ENCODE measurements around the gene ZNF200. TPM values are rescaled to one million over a fixed set of nuclear protein-coding genes. Genes with fewer than 3 reads are reported as not detected.

Gene ZNF200
- total and polyA plus RNA-seq, 8 donors: 6.7 to 15.0 (median 12.7) TPM

DNA sequence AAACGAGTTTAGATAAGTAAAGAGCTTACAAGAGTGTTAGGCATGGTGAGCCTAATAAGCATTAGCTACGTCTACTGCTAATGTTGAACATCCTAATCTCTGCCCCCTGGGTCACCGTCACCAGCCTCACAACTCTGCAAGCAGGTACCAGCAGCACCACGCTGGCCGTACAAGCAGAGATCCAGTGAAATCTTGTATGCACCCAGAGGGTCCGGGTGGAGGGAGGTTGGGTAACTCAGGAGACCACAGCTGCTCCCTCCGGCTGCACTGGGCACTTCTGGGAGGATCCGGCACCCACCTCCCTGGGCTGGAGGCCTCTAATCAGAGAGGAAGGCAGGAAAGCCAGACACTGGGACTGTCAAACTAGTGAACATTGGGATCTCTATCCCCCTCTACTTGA is 55.3 kb downstream of the ZNF200 start:
- Histone ChIP-seq H3K27me3 (peaks cover 88 to 100% of the 10 kb centered on the region in 2 donors), H3K4me1 (peaks cover 12 to 17% of the 10 kb centered on the region in 2 donors)
- TF ChIP-seq, protein P1, sequence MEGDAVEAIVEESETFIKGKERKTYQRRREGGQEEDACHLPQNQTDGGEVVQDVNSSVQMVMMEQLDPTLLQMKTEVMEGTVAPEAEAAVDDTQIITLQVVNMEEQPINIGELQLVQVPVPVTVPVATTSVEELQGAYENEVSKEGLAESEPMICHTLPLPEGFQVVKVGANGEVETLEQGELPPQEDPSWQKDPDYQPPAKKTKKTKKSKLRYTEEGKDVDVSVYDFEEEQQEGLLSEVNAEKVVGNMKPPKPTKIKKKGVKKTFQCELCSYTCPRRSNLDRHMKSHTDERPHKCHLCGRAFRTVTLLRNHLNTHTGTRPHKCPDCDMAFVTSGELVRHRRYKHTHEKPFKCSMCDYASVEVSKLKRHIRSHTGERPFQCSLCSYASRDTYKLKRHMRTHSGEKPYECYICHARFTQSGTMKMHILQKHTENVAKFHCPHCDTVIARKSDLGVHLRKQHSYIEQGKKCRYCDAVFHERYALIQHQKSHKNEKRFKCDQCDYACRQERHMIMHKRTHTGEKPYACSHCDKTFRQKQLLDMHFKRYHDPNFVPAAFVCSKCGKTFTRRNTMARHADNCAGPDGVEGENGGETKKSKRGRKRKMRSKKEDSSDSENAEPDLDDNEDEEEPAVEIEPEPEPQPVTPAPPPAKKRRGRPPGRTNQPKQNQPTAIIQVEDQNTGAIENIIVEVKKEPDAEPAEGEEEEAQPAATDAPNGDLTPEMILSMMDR (IDR thresholded peaks at IDR 0.05): no peak

DNA sequence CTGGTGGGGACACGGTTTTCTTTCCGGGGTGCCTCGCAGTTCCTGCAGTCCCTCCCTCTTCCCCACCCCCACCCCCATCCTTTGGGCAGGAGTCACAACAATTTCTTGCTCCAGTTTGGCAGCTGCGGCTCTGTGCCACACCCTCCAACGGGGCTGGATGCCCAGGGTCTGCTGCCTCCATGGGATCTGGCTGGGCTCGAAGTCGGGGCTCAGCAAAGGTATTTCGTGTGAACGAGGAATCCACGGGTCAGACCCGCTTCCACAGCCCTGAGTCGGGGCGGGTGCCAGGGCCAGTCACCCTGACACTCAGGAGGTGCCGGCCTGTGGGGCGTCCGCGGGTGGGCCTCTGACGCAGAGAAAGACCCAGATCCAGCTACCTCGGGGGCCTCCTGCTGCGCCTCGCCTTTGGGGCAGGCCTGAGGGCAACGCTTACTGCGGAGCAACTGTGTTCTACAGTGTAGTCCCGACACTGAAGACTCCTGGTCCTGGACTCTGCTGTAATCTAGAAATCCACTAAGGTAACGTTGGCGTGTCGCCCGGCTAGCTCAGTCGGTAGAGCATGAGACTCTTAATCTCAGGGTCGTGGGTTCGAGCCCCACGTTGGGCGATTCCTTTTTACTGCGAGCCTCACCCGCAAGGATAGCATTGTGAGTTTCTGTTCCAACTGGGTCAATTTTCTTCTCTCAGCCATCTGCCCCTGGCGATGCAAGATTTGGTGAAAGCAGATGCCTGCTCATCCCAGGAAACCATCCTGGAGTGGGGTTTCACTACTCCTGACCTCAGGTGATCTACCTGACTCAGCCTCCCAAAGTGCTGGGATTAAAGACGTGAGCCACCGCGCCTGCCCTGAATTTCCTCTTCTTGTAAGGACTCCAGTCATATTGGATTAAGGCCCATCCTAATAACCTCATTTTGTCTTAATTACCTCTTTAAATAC is 59.5 kb downstream of the ZNF200 start:
- Histone ChIP-seq H3K4me1 (peaks cover 6 to 24% of the 10 kb centered on the region in 2 donors), H3K9me3 (no peaks in the 10 kb centered on the region), H3K4me3 (no peak overlapping the region), H3K36me3 (no peaks in the 10 kb centered on the region), H3K27ac (no peak overlapping the region), H3K27me3 (peaks cover 89 to 100% of the 10 kb centered on the region in 2 donors)
- intact Hi-C loops (cut with DNase I): no loop called here
- ATAC-seq: no peak
- DNase-seq: no peak
- TF ChIP-seq, protein P1 (IDR thresholded peaks at IDR 0.05): no peak

More for the DNA sequence above, 55.3 kb downstream of the ZNF200 start:
- intact Hi-C loops (cut with DNase I): no loop called here
- Histone ChIP-seq H3K36me3 (no peaks in the 10 kb centered on the region), H3K4me3 (no peak overlapping the region), H3K9me3 (no peaks in the 10 kb centered on the region), H3K27ac (no peak overlapping the region)
- DNase-seq (no peak), ATAC-seq (no peak)

DNA sequence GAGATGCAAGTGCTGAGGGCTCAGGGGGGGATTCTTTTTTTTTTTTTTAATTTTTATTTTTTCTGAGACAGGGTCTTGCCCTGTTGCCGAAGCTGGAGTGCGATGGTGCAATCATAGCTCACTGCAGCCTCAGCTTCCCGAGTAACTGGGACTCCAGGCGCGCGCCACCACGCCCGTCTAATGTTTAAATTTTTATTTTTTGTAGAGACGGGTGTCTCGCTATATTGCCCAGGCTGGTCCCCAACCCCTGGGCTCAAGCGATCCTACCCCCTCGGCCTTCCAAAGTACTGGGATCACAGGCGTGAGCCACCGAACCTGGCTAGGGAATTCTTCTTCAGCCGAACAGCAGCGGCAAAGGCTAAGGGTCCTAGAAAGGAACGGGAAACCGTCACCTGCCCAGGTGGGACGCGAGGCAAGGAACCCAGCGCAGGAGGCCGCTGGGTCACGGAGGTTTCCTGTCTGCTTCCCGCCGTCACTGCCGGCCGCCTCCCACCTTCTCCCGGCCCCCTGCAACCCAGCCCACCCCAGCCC is 60.3 kb downstream of the ZNF200 start:
- ATAC-seq (no peak), DNase-seq (no peak)
- no peaks in the 10 kb centered on the region for H3K9me3 ChIP-seq
- no peak overlapping the region for H3K4me3 ChIP-seq
- H3K4me1 ChIP-seq: peaks cover 6 to 25% of the 10 kb centered on the region in 2 donors
- TF ChIP-seq, protein P1 (IDR thresholded peaks at IDR 0.05): no peak
- peaks cover 89 to 100% of the 10 kb centered on the region in 2 donors for H3K27me3 ChIP-seq
- H3K36me3 ChIP-seq: no peaks in the 10 kb centered on the region
- intact Hi-C loops (cut with DNase I): no loop called here
- H3K27ac ChIP-seq: no peak overlapping the region

DNA sequence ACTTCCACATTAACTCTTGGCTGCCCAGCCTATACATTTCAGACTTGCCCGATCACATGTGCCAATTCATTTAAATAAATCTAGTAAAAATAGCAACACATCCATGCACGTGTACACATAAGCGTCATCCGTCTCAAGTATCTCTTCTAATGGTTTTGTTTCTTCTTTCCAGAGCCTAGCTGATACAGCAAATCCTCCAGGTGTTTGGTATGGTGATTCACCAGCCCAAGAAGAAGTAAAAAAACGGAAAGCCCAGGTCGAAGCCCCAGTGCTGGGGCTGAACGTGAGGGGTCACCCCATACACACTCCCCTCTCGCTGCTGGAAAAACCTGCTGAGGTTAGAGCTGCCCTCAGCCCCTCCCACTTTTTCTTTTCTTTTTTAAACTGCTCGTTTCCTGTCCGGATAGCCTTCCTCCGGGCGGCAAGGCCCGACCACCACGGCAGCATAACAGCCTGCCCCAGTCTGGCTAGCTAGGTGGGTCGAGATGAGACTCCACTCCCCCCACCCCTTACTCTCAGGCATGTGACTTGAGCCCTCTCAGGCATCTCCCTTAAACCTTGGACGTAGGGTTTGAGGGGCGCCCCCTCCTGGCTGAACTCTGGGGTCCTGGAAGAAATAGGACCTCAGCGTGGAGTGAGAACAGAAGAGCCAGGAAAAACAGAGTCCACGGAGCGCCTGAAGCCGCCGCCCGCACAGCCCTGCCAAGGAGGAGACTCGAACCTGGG is 60.9 kb downstream of the ZNF200 start:
- no peak overlapping the region for H3K27ac ChIP-seq
- peaks cover 89 to 100% of the 10 kb centered on the region in 2 donors for H3K27me3 ChIP-seq
- H3K36me3 ChIP-seq: no peaks in the 10 kb centered on the region
- ATAC-seq (no peak), DNase-seq (no peak)
- H3K4me3 ChIP-seq: no peak overlapping the region
- intact Hi-C loops (cut with DNase I): no loop called here
- peaks cover 6 to 25% of the 10 kb centered on the region in 2 donors for H3K4me1 ChIP-seq
- TF ChIP-seq, protein P1 (IDR thresholded peaks at IDR 0.05): no peak
- no peaks in the 10 kb centered on the region for H3K9me3 ChIP-seq

Other genes starting within 250 kb of the ZNF200 start
- gene CLDN9, start 222.2 kb downstream of the ZNF200 start, total RNA-seq: 1 to 10 TPM in 1 of 2 donors, under 1 TPM in 1; 0.85 to 2.2 TPM
- gene CLDN9, start 222.2 kb downstream of the ZNF200 start, polyA plus RNA-seq (ENCODE audit: insufficient read length in 6 of 6): 1 to 10 TPM; 5.0 to 6.5 (median 6.0) TPM
- 1 to 10 TPM in 1 of 2 donors, not detected in 1; 2.3 TPM for gene CLDN6, start 217.0 kb downstream of the ZNF200 start, total RNA-seq
- gene CLDN6, start 217.0 kb downstream of the ZNF200 start, polyA plus RNA-seq (ENCODE audit: insufficient read length in 6 of 6): 100 to 1,000 TPM in 5 of 6 donors, 10 to 100 TPM in 1; 95.0 to 140 (median 116) TPM
- gene TNFRSF12A, start 214.8 kb downstream of the ZNF200 start, total RNA-seq: 100 to 1,000 TPM; 118 to 126 TPM
- 1 to 10 TPM; 2.6 to 5.4 (median 4.2) TPM for gene TNFRSF12A, start 214.8 kb downstream of the ZNF200 start, polyA plus RNA-seq (ENCODE audit: insufficient read length in 6 of 6)
- 10 to 100 TPM; 45.4 to 66.6 TPM for gene HCFC1R1, start 211.2 kb downstream of the ZNF200 start, total RNA-seq
- gene HCFC1R1, start 211.2 kb downstream of the ZNF200 start, polyA plus RNA-seq (ENCODE audit: insufficient read length in 6 of 6): 10 to 100 TPM; 25.1 to 37.6 (median 31.9) TPM
- gene THOC6, start 211.1 kb downstream of the ZNF200 start, total RNA-seq: 10 to 100 TPM; 24.0 to 38.7 TPM
- 10 to 100 TPM; 23.9 to 34.8 (median 26.9) TPM for gene THOC6, start 211.1 kb downstream of the ZNF200 start, polyA plus RNA-seq (ENCODE audit: insufficient read length in 6 of 6)
- gene BICDL2, start 198.2 kb downstream of the ZNF200 start, total RNA-seq: 10 to 100 TPM; 10.8 to 18.1 TPM
- gene BICDL2, start 198.2 kb downstream of the ZNF200 start, polyA plus RNA-seq (ENCODE audit: insufficient read length in 6 of 6): 1 to 10 TPM; 2.5 to 5.5 (median 3.2) TPM
- gene MMP25, start 188.6 kb downstream of the ZNF200 start, total RNA-seq: 10 to 100 TPM in 1 of 2 donors, 1 to 10 TPM in 1; 2.4 to 91.9 TPM
- gene MMP25, start 188.6 kb downstream of the ZNF200 start, polyA plus RNA-seq (ENCODE audit: insufficient read length in 6 of 6): 1 to 10 TPM; 1.8 to 3.5 (median 2.2) TPM
- gene IL32, start 169.5 kb downstream of the ZNF200 start, total RNA-seq: 100 to 1,000 TPM; 132 to 310 TPM
- gene IL32, start 169.5 kb downstream of the ZNF200 start, polyA plus RNA-seq (ENCODE audit: insufficient read length in 6 of 6): 10 to 100 TPM; 59.4 to 86.9 (median 64.9) TPM
- not detected for gene ZSCAN10, start 135.9 kb downstream of the ZNF200 start, total RNA-seq
- gene ZSCAN10, start 135.9 kb downstream of the ZNF200 start, polyA plus RNA-seq (ENCODE audit: insufficient read length in 6 of 6): under 1 TPM in 1 of 6 donors, not detected in 5; 0.13 TPM
- gene ZNF205, start 122.6 kb downstream of the ZNF200 start, total RNA-seq: 10 to 100 TPM in 1 of 2 donors, 1 to 10 TPM in 1; 9.7 to 11.8 TPM
- 10 to 100 TPM; 13.3 to 17.6 (median 17.1) TPM for gene ZNF205, start 122.6 kb downstream of the ZNF200 start, polyA plus RNA-seq (ENCODE audit: insufficient read length in 6 of 6)
- gene ZNF213, start 100.1 kb downstream of the ZNF200 start, total RNA-seq: 10 to 100 TPM in 1 of 2 donors, 1 to 10 TPM in 1; 8.4 to 12.0 TPM
- gene ZNF213, start 100.1 kb downstream of the ZNF200 start, polyA plus RNA-seq (ENCODE audit: insufficient read length in 6 of 6): 10 to 100 TPM; 11.5 to 17.8 (median 14.0) TPM
- not detected for gene OR1F1, start 47.0 kb downstream of the ZNF200 start, total RNA-seq
- gene OR1F1, start 47.0 kb downstream of the ZNF200 start, polyA plus RNA-seq (ENCODE audit: insufficient read length in 6 of 6): not detected
- 10 to 100 TPM in 1 of 2 donors, 1 to 10 TPM in 1; 2.4 to 21.4 TPM for gene MEFV, start 21.5 kb upstream of the ZNF200 start, total RNA-seq
- gene MEFV, start 21.5 kb upstream of the ZNF200 start, polyA plus RNA-seq (ENCODE audit: insufficient read length in 6 of 6): under 1 TPM; 0.43 to 0.98 (median 0.58) TPM
- 10 to 100 TPM; 18.5 to 18.9 TPM for gene ZNF263, start 48.3 kb upstream of the ZNF200 start, total RNA-seq
- 10 to 100 TPM; 46.2 to 54.0 (median 51.2) TPM for gene ZNF263, start 48.3 kb upstream of the ZNF200 start, polyA plus RNA-seq (ENCODE audit: insufficient read length in 6 of 6)
- 1 to 10 TPM; 3.4 to 6.3 TPM for gene TIGD7, start 70.3 kb upstream of the ZNF200 start, total RNA-seq
- 10 to 100 TPM; 11.2 to 14.8 (median 12.5) TPM for gene TIGD7, start 70.3 kb upstream of the ZNF200 start, polyA plus RNA-seq (ENCODE audit: insufficient read length in 6 of 6)
- 10 to 100 TPM; 20.3 to 26.8 TPM for gene ZNF75A, start 70.3 kb upstream of the ZNF200 start, total RNA-seq
- gene ZNF75A, start 70.3 kb upstream of the ZNF200 start, polyA plus RNA-seq (ENCODE audit: insufficient read length in 6 of 6): 10 to 100 TPM; 50.6 to 65.3 (median 53.0) TPM
- gene OR2C1, start 120.7 kb upstream of the ZNF200 start, total RNA-seq: not detected
- under 1 TPM; 0.20 to 0.96 (median 0.55) TPM for gene OR2C1, start 120.7 kb upstream of the ZNF200 start, polyA plus RNA-seq (ENCODE audit: insufficient read length in 6 of 6)
- 10 to 100 TPM in 1 of 2 donors, 1 to 10 TPM in 1; 9.4 to 12.0 TPM for gene ZSCAN32, start 165.8 kb upstream of the ZNF200 start, total RNA-seq
- 10 to 100 TPM; 18.5 to 23.9 (median 20.6) TPM for gene ZSCAN32, start 165.8 kb upstream of the ZNF200 start, polyA plus RNA-seq (ENCODE audit: insufficient read length in 6 of 6)
- gene ZNF174, start 166.1 kb upstream of the ZNF200 start, total RNA-seq: 1 to 10 TPM; 8.1 to 9.2 TPM
- 10 to 100 TPM; 12.3 to 15.1 (median 14.0) TPM for gene ZNF174, start 166.1 kb upstream of the ZNF200 start, polyA plus RNA-seq (ENCODE audit: insufficient read length in 6 of 6)
- gene ZNF597, start 208.3 kb upstream of the ZNF200 start, total RNA-seq: 1 to 10 TPM; 3.2 to 4.1 TPM
- gene ZNF597, start 208.3 kb upstream of the ZNF200 start, polyA plus RNA-seq (ENCODE audit: insufficient read length in 6 of 6): 1 to 10 TPM; 4.0 to 4.8 (median 4.2) TPM
- 10 to 100 TPM; 47.8 to 49.4 TPM for gene NAA60, start 208.5 kb upstream of the ZNF200 start, total RNA-seq
- gene NAA60, start 208.5 kb upstream of the ZNF200 start, polyA plus RNA-seq (ENCODE audit: insufficient read length in 6 of 6): 10 to 100 TPM; 35.9 to 54.6 (median 45.5) TPM

Data from left lung (tissue), 10 donors.